ENCODE results near the gene TLE6.
"Not testable (repeated sequence)": the region's sequence is repeated elsewhere in the genome, so short reads cannot be mapped to it uniquely, and the experiment has no call there.

Gene TLE6

GRCh38 chr19:2960120-2960519, 17.2 kb upstream of the TLE6 start:
- no peak for TF ChIP-seq CTCF (IDR thresholded peaks at IDR 0.05)
- H3K27me3 Mint-ChIP-seq (ENCODE audit: low read depth, poor library complexity): peaks cover 64% of the 10 kb centered on the region
- no peak overlapping the region for H3K4me3 Mint-ChIP-seq
- DNase-seq: no peak
- no peak overlapping the region for H3K27ac Mint-ChIP-seq
- H3K36me3 Mint-ChIP-seq (ENCODE audit: low read depth): no peaks in the 10 kb centered on the region
- no peaks in the 10 kb centered on the region for H3K4me1 Mint-ChIP-seq
- peaks cover 4% of the 10 kb centered on the region for H3K9me3 Mint-ChIP-seq

GRCh38 chr19:2962018-2962670, 15.2 kb upstream of the TLE6 start:
- H3K36me3 Mint-ChIP-seq (ENCODE audit: low read depth): no peaks in the 10 kb centered on the region
- peak; percentile 61 for DNase-seq
- no peaks in the 10 kb centered on the region for H3K4me1 Mint-ChIP-seq
- H3K27me3 Mint-ChIP-seq (ENCODE audit: low read depth, poor library complexity): peaks cover 72% of the 10 kb centered on the region
- H3K4me3 Mint-ChIP-seq: no peak overlapping the region
- H3K9me3 Mint-ChIP-seq: peaks cover 10% of the 10 kb centered on the region
- TF ChIP-seq CTCF (IDR thresholded peaks at IDR 0.05): peak; percentile 70
- no peak overlapping the region for H3K27ac Mint-ChIP-seq

- H3K4me1 Mint-ChIP-seq: no peaks in the 10 kb centered on the region
- peaks cover 72% of the 10 kb centered on the region for H3K27me3 Mint-ChIP-seq (ENCODE audit: low read depth, poor library complexity)
- H3K36me3 Mint-ChIP-seq (ENCODE audit: low read depth): no peaks in the 10 kb centered on the region
- no peak overlapping the region for H3K4me3 Mint-ChIP-seq
- no peak overlapping the region for H3K27ac Mint-ChIP-seq
- no peak for TF ChIP-seq CTCF (IDR thresholded peaks at IDR 0.05)
- DNase-seq: no peak
- H3K9me3 Mint-ChIP-seq: peaks cover 12% of the 10 kb centered on the region
Observed at GRCh38 chr19:2963122-2963521, 14.2 kb upstream of the TLE6 start.

GRCh38 chr19:2963631-2964030, 13.7 kb upstream of the TLE6 start:
- not testable (repeated sequence) for DNase-seq

GRCh38 chr19:2964874-2965273, 12.5 kb upstream of the TLE6 start:
- no peaks in the 10 kb centered on the region for H3K36me3 Mint-ChIP-seq (ENCODE audit: low read depth)
- no peak for DNase-seq
- H3K27me3 Mint-ChIP-seq (ENCODE audit: low read depth, poor library complexity): peaks cover 74% of the 10 kb centered on the region
- no peak for TF ChIP-seq CTCF (IDR thresholded peaks at IDR 0.05)
- H3K9me3 Mint-ChIP-seq: peaks cover 15% of the 10 kb centered on the region
- H3K4me3 Mint-ChIP-seq: no peak overlapping the region
- H3K4me1 Mint-ChIP-seq: no peaks in the 10 kb centered on the region
- no peak overlapping the region for H3K27ac Mint-ChIP-seq

More at GRCh38 chr19:2963631-2964030, 13.7 kb upstream of the TLE6 start:
- peaks cover 15% of the 10 kb centered on the region for H3K9me3 Mint-ChIP-seq
- H3K27me3 Mint-ChIP-seq (ENCODE audit: low read depth, poor library complexity): peaks cover 72% of the 10 kb centered on the region
- not testable (repeated sequence) for H3K27ac Mint-ChIP-seq; H3K36me3 Mint-ChIP-seq (ENCODE audit: low read depth); H3K4me3 Mint-ChIP-seq; H3K4me1 Mint-ChIP-seq

GRCh38 chr19:2967972-2968371, 9.4 kb upstream of the TLE6 start:
- Mint-ChIP-seq H3K27me3 (ENCODE audit: low read depth, poor library complexity) (peaks cover 92% of the 10 kb centered on the region), H3K36me3 (ENCODE audit: low read depth) (no peaks in the 10 kb centered on the region), H3K9me3 (peaks cover 15% of the 10 kb centered on the region), H3K27ac (no peak overlapping the region), H3K4me3 (no peak overlapping the region), H3K4me1 (no peaks in the 10 kb centered on the region)
- no peak for TF ChIP-seq CTCF (IDR thresholded peaks at IDR 0.05)
- DNase-seq: no peak

All from nephron progenitor cell (in vitro differentiated cells).